BLaER1 treated with 17β-estradiol and CSF1 and Interleukin-3, amounts not matched to agents 10 nM and 100 nM (cell line): Measurements from ENCODE around the gene THRB.

Source experiments
- H3K27ac ChIP-seq, 11 experiments: shearing (Covaris generic); formaldehyde crosslinking; 2 replicates each; pipeline ENCODE4 v1.8.1; 2022
- H3K27me3 ChIP-seq, 11 experiments: shearing (Covaris generic); formaldehyde crosslinking; 2 replicates each; pipeline ENCODE4 v1.8.1; 2022
- H3K36me3 ChIP-seq, 11 experiments: shearing (Covaris generic); formaldehyde crosslinking; 2 replicates each; pipeline ENCODE4 v1.8.1; 2022
- H3K4me1 ChIP-seq, 10 experiments: shearing (Covaris generic); formaldehyde crosslinking; 2 replicates each; pipeline ENCODE4 v1.8.1; 2022
- H3K4me2 ChIP-seq, 11 experiments: shearing (Covaris generic); formaldehyde crosslinking; 2 replicates each; pipeline ENCODE4 v1.8.1; 2022
- H3K4me3 ChIP-seq, 10 experiments: shearing (Covaris generic); formaldehyde crosslinking; 2 replicates each; pipeline ENCODE4 v1.8.1; 2022
- H3K9ac ChIP-seq, 11 experiments: shearing (Covaris generic); formaldehyde crosslinking; 2 replicates each; pipeline ENCODE4 v1.8.1; 2022
- H3K9me3 ChIP-seq, 11 experiments: shearing (Covaris generic); formaldehyde crosslinking; replicated peaks in 1 of 11; 2 replicates each; pipeline ENCODE4 v1.8.1; 2022
- H4K20me1 ChIP-seq, 11 experiments: shearing (Covaris generic); formaldehyde crosslinking; 2 replicates each; pipeline ENCODE4 v1.8.1; 2022
- Cebpa-rat ChIP-seq, 11 experiments: shearing (Covaris generic); IDR thresholded peaks; 2 replicates each; pipeline ENCODE4 v1.8.1; 2022

The THRB gene

DNA sequence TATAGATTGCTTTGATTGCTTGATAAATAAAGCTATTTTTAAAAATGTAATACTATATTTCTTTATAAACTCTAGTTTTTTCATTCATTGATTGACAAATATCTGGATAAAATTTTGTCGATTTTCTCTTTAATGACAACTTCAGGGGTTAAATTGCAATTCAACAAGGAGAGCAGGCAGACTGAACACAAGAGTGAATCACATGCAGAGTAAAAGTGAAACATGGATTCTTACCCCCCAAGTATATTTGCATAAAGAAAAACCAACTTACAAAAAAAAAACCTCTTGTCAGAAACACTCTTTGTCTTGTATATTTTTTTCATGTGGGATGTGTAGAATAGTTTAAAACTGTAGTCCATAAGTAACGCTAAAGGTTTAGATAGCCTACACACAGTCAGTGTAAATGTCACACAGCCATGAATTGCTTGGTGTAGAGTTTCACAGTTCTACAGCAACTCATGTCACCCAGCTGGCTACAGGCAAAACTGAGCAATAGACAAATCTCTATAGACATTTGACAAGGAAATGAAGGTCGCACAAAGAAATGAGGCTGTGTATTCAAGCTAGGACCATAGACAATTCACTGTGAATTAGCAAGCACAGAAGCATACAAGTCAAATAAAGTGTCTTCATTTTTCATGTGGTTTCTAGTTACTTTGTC, 141.6 kb downstream of the THRB start:
- TF ChIP-seq Cebpa-rat (IDR thresholded peaks at IDR 0.05), result no peak
- H3K9me3 ChIP-seq, result 0 out of 22 replicates have a peak, but pooled peaks cover 0 to 8% (median 0%) of the 10 kb centered on the region in 11 experiments
- no peak overlapping the region for H3K4me2 ChIP-seq

GRCh38 chr3:24351779-24352469, 142.7 kb downstream of the THRB start:
- no peak for TF ChIP-seq Cebpa-rat (IDR thresholded peaks at IDR 0.05)
- Histone ChIP-seq H3K27ac (no peak overlapping the region), H3K9ac (no peak overlapping the region), H3K36me3 (no peaks in the 10 kb centered on the region), H3K4me2 (no peak overlapping the region), H3K27me3 (no peaks in the 10 kb centered on the region), H4K20me1 (no peaks in the 10 kb centered on the region), H3K4me3 (no peak overlapping the region), H3K4me1 (no peaks in the 10 kb centered on the region), H3K9me3 (0 out of 22 replicates have a peak, but pooled peaks cover 0 to 8% (median 0%) of the 10 kb centered on the region in 11 experiments)

More for the DNA sequence above, 141.6 kb downstream of the THRB start:
- Histone ChIP-seq H3K27ac (no peak overlapping the region), H3K27me3 (no peaks in the 10 kb centered on the region), H4K20me1 (no peaks in the 10 kb centered on the region), H3K4me3 (no peak overlapping the region), H3K9ac (no peak overlapping the region), H3K36me3 (no peaks in the 10 kb centered on the region), H3K4me1 (no peaks in the 10 kb centered on the region)

DNA sequence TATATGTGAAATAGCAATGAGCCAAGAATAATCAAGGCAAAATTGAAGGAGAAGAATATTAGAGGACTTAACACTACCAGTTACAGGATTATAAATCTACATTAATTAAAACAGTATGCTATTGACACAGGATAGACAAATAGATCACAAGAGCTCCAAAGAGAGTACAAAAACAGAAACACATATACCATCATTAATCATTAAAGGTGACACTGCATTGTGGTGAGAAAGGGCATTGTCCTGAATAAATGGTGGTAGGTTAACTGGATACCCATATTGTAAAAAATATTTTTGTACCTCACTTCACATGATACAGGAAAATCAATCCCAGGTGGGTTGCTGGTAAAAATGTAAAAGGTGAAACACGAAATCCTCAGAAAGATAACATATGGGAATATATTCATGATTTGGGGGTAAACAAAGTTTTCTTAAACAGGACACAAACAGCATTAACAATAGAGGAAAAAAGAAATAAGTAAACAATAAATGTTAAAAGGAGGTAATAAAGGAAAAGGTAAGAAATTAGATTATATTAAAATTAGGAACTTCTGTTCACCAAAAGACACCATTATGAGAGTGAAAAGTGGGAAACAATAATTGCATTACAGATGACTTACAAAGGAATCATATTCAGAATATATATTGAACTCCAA, 145.2 kb downstream of the THRB start:
- no peak for TF ChIP-seq Cebpa-rat (IDR thresholded peaks at IDR 0.05)
- H3K4me3 ChIP-seq, result no peak overlapping the region
- H3K9ac ChIP-seq, result no peak overlapping the region

GRCh38 chr3:24348348-24348747, 146.3 kb downstream of the THRB start:
- no peak for TF ChIP-seq Cebpa-rat (IDR thresholded peaks at IDR 0.05)
- H3K36me3 ChIP-seq, result no peaks in the 10 kb centered on the region
- no peak overlapping the region for H3K4me3 ChIP-seq
- H4K20me1 ChIP-seq, result no peaks in the 10 kb centered on the region
- H3K9ac ChIP-seq, result no peak overlapping the region
- no peaks in the 10 kb centered on the region for H3K4me1 ChIP-seq
- H3K27me3 ChIP-seq, result no peaks in the 10 kb centered on the region
- no peaks in the 10 kb centered on the region for H3K9me3 ChIP-seq
- H3K27ac ChIP-seq, result no peak overlapping the region
- no peak overlapping the region for H3K4me2 ChIP-seq

More for the DNA sequence above, 145.2 kb downstream of the THRB start:
- no peaks in the 10 kb centered on the region for H3K4me1 ChIP-seq
- H3K9me3 ChIP-seq, result no peaks in the 10 kb centered on the region
- H3K36me3 ChIP-seq, result no peaks in the 10 kb centered on the region
- H3K27me3 ChIP-seq, result no peaks in the 10 kb centered on the region
- H4K20me1 ChIP-seq, result no peaks in the 10 kb centered on the region
- no peak overlapping the region for H3K27ac ChIP-seq
- no peak overlapping the region for H3K4me2 ChIP-seq

DNA sequence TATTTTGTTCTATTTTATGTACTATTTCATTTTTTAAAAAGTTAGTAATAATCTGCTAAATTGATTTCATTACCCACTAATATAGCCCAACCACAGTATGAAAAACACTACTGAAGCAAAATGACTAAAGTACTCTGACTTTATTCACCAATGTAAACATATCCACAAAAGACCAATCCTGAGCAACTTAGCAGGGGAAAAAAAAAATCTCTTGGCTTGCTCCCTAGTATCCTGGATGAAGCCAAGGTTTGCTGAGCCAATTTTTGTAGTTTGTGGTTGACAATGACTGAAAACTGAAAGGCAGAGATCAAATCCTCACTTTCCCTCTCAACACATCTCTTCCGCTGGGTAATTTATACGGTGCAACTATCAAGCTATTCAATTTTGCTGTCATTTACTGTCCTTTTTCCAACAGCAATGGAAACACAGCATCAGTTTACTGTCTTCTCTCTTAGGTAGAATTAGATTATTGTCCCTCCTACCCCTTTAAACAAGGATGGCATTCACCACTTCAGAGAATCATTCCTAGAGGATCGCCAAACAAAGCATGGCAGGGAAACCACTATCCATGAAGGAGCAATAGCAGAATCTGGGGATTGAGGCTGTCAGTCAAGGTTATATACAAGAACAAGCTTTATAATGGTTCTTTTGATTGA, 149.7 kb downstream of the THRB start:
- Histone ChIP-seq H3K4me2 (no peak overlapping the region), H3K4me3 (no peak overlapping the region), H4K20me1 (no peaks in the 10 kb centered on the region), H3K27ac (no peak overlapping the region), H3K9me3 (no peaks in the 10 kb centered on the region), H3K36me3 (no peaks in the 10 kb centered on the region), H3K4me1 (no peaks in the 10 kb centered on the region), H3K27me3 (no peaks in the 10 kb centered on the region), H3K9ac (no peak overlapping the region)
- no peak for TF ChIP-seq Cebpa-rat (IDR thresholded peaks at IDR 0.05)

GRCh38 chr3:24343084-24343783, 151.4 kb downstream of the THRB start:
- Histone ChIP-seq H4K20me1 (no peaks in the 10 kb centered on the region), H3K9me3 (no peaks in the 10 kb centered on the region), H3K27ac (no peak overlapping the region), H3K9ac (no peak overlapping the region), H3K4me2 (no peak overlapping the region), H3K4me1 (no peaks in the 10 kb centered on the region), H3K36me3 (no peaks in the 10 kb centered on the region), H3K27me3 (no peaks in the 10 kb centered on the region), H3K4me3 (no peak overlapping the region)
- TF ChIP-seq Cebpa-rat (IDR thresholded peaks at IDR 0.05), result no peak

- TF ChIP-seq Cebpa-rat (IDR thresholded peaks at IDR 0.05), result no peak
Measured at GRCh38 chr3:24342275-24342674, 152.4 kb downstream of the THRB start.

GRCh38 chr3:24341668-24342067, 153.0 kb downstream of the THRB start:
- no peaks in the 10 kb centered on the region for H3K4me1 ChIP-seq
- no peaks in the 10 kb centered on the region for H4K20me1 ChIP-seq
- no peak overlapping the region for H3K27ac ChIP-seq
- H3K9ac ChIP-seq, result no peak overlapping the region
- no peak overlapping the region for H3K4me3 ChIP-seq
- H3K4me2 ChIP-seq, result no peak overlapping the region
- no peaks in the 10 kb centered on the region for H3K36me3 ChIP-seq
- TF ChIP-seq Cebpa-rat (IDR thresholded peaks at IDR 0.05), result no peak
- H3K27me3 ChIP-seq, result no peaks in the 10 kb centered on the region
- no peaks in the 10 kb centered on the region for H3K9me3 ChIP-seq

More at GRCh38 chr3:24342275-24342674, 152.4 kb downstream of the THRB start:
- H3K36me3 ChIP-seq, result no peaks in the 10 kb centered on the region
- no peaks in the 10 kb centered on the region for H4K20me1 ChIP-seq
- no peak overlapping the region for H3K4me3 ChIP-seq
- no peak overlapping the region for H3K9ac ChIP-seq
- H3K27ac ChIP-seq, result no peak overlapping the region
- no peak overlapping the region for H3K4me2 ChIP-seq
- H3K9me3 ChIP-seq, result no peaks in the 10 kb centered on the region
- H3K4me1 ChIP-seq, result no peaks in the 10 kb centered on the region
- no peaks in the 10 kb centered on the region for H3K27me3 ChIP-seq

GRCh38 chr3:24340966-24341365, 153.7 kb downstream of the THRB start:
- Histone ChIP-seq H4K20me1 (no peaks in the 10 kb centered on the region), H3K4me3 (no peak overlapping the region), H3K9me3 (no peaks in the 10 kb centered on the region), H3K27me3 (no peaks in the 10 kb centered on the region), H3K4me1 (no peaks in the 10 kb centered on the region), H3K4me2 (no peak overlapping the region), H3K27ac (no peak overlapping the region), H3K36me3 (no peaks in the 10 kb centered on the region), H3K9ac (no peak overlapping the region)
- no peak for TF ChIP-seq Cebpa-rat (IDR thresholded peaks at IDR 0.05)
